Ishikawa (cell line): ENCODE results near the gene KTN1.

Experiments used
- CEBPB ChIP-seq: IDR thresholded peaks from 2 replicates; pipeline ENCODE4 v1.6.1; 2012
- CREB1 ChIP-seq: IDR thresholded peaks from 2 replicates; pipeline ENCODE4 v1.6.1; 2012; ENCODE audit warnings: low read depth
- EGR1 ChIP-seq: IDR thresholded peaks from 2 replicates; pipeline ENCODE4 v1.6.1; 2012
- EP300 ChIP-seq: IDR thresholded peaks from 2 replicates; pipeline ENCODE4 v1.6.1; 2012; ENCODE audit warnings: borderline replicate concordance
- FOXM1 ChIP-seq: IDR thresholded peaks from 2 replicates; pipeline ENCODE4 v1.6.1; 2012; ENCODE audit warnings: low read depth, borderline replicate concordance
- MAX ChIP-seq: IDR thresholded peaks from 2 replicates; pipeline ENCODE4 v1.6.1; 2012
- NFIC ChIP-seq: IDR thresholded peaks from 2 replicates; pipeline ENCODE4 v1.6.1; 2012
- RAD21 ChIP-seq: IDR thresholded peaks from 2 replicates; pipeline ENCODE4 v1.6.1; 2012; ENCODE audit warnings: low read depth
- REST ChIP-seq: IDR thresholded peaks from 2 replicates; pipeline ENCODE4 v1.6.1; 2012; ENCODE audit warnings: low read depth, mild to moderate bottlenecking
- TAF1 ChIP-seq: IDR thresholded peaks from 2 replicates; pipeline ENCODE4 v1.6.1; 2012; ENCODE audit warnings: low read depth, mild to moderate bottlenecking
- TCF12 ChIP-seq: IDR thresholded peaks from 2 replicates; pipeline ENCODE4 v1.6.1; 2012; ENCODE audit warnings: low read depth
- TEAD4 ChIP-seq: IDR thresholded peaks from 2 replicates; pipeline ENCODE4 v1.6.1; 2012
- USF1 ChIP-seq: IDR thresholded peaks from 2 replicates; pipeline ENCODE4 v1.6.1; 2012
- YY1 ChIP-seq: IDR thresholded peaks from 2 replicates; pipeline ENCODE4 v1.6.1; 2012; ENCODE audit warnings: low read depth
- ZBTB7A ChIP-seq: IDR thresholded peaks from 2 replicates; pipeline ENCODE4 v1.6.1; 2012; ENCODE audit warnings: low read depth

KTN1 gene

GRCh38 chr14:55628426-55628825 lies 48.4 kb downstream of the KTN1 start:
- no peak for TF ChIP-seq TEAD4
- no peak for TF ChIP-seq FOXM1
- no peak for TF ChIP-seq REST
- TF ChIP-seq ZBTB7A, result no peak
- TF ChIP-seq TCF12, result no peak
- no peak for TF ChIP-seq RAD21
- TF ChIP-seq MAX, result no peak
- TF ChIP-seq EGR1, result no peak
- TF ChIP-seq TAF1, result no peak
- TF ChIP-seq USF1, result no peak
- TF ChIP-seq CEBPB, result no peak

DNA sequence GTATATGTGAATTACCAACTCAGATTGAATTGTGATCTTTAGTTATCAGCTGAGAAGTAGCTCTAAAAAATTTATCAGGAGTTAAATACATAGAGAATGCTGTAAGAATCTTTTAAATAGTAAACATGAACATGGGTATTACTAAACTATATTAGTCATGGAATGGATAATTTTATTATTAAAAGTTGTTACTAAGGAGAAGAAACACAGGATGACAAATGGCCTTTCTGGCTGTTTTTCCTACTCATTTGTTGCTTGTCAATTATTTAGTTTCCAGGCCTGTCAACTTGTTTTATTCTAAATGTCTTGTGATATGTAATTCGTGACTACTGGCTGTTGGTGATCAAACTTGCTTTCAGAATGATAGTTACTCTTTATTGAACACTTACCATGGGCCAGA lies 58.7 kb downstream of the KTN1 start:
- no peak for TF ChIP-seq FOXM1
- TF ChIP-seq ZBTB7A, result no peak
- TF ChIP-seq EP300, result no peak
- TF ChIP-seq USF1, result no peak
- TF ChIP-seq TEAD4, result no peak
- TF ChIP-seq MAX, result no peak
- no peak for TF ChIP-seq TAF1
- TF ChIP-seq YY1, result no peak
- no peak for TF ChIP-seq CEBPB
- TF ChIP-seq RAD21, result no peak
- TF ChIP-seq TCF12, result no peak

- TF ChIP-seq NFIC, result no peak
- TF ChIP-seq RAD21, result no peak
- no peak for TF ChIP-seq YY1
- TF ChIP-seq FOXM1, result no peak
- no peak for TF ChIP-seq EGR1
- no peak for TF ChIP-seq TAF1
- TF ChIP-seq USF1, result no peak
- TF ChIP-seq ZBTB7A, result no peak
- TF ChIP-seq CREB1, result no peak
- TF ChIP-seq EP300, result no peak
These were observed 61.3 kb downstream of the KTN1 start for GRCh38 chr14:55641290-55641689.

DNA sequence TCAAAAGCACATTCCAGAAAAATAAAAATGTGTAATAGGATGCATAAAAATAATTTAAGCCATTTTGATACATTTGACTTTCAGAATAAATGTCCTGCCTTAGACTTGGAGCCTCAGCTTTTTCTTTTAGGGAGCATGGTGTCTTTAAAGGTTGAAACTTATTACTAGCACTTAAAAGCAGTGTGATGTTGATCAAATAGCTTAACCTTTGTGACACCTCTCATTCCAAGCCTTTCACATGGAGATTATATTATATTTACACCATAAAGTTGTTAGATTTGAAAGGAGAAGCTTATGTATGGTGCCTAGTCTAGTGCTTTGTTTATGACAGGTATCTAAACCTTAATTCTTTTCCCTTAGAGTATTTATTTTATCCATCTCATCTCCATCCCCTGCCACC lies 61.9 kb downstream of the KTN1 start:
- no peak for TF ChIP-seq EP300
- TF ChIP-seq EGR1, result no peak
- TF ChIP-seq CREB1, result no peak
- no peak for TF ChIP-seq REST
- TF ChIP-seq CEBPB, result no peak
- no peak for TF ChIP-seq FOXM1
- no peak for TF ChIP-seq USF1
- no peak for TF ChIP-seq ZBTB7A
- TF ChIP-seq MAX, result no peak

DNA sequence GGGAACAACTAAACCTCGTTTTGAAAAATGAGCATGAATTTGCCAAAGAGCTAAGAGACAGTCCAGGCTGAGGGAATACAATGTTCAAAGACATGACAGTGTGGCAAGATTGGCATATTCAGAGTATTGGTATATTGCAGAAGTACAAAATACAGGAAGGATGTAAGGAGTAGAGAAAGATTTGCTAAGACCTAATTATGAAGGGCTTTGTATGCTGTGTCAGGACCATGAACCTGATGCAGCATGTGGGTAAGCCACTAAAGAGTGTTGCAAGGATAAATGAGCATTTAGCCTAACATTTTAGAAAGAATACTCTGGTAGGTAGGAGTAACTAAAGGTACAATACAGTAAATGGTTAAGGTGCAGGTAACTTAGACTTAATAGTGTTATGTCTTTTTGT lies 65.1 kb downstream of the KTN1 start:
- TF ChIP-seq TAF1, result no peak
- TF ChIP-seq EGR1, result no peak
- TF ChIP-seq EP300, result no peak
- TF ChIP-seq NFIC, result no peak
- no peak for TF ChIP-seq USF1
- TF ChIP-seq RAD21, result no peak
- no peak for TF ChIP-seq YY1
- no peak for TF ChIP-seq FOXM1
- TF ChIP-seq CREB1, result no peak
- TF ChIP-seq TEAD4, result no peak
- no peak for TF ChIP-seq TCF12
- no peak for TF ChIP-seq MAX
- TF ChIP-seq REST, result no peak
- TF ChIP-seq CEBPB, result no peak
- no peak for TF ChIP-seq ZBTB7A
